HG02973 (cell line): Measurements from ENCODE around the gene CLEC16A.
"Not testable (repeated sequence)": the region's sequence is repeated elsewhere in the genome, so short reads cannot be mapped to it uniquely, and the experiment has no call there.

Experiments used
- ATAC-seq: cut with Tn5 transposase; IDR thresholded peaks from one replicate; pipeline ENCODE4 v1.9.1; 2021; ENCODE audit warnings: moderate library complexity; ENCODE audit not compliant: unreplicated experiment

CLEC16A gene

GRCh38 chr16:11210260-11210659 is 265.9 kb downstream of the CLEC16A start:
- no peak for ATAC-seq

GRCh38 chr16:11211061-11211976 is 267.0 kb downstream of the CLEC16A start:
- ATAC-seq, result no peak

DNA sequence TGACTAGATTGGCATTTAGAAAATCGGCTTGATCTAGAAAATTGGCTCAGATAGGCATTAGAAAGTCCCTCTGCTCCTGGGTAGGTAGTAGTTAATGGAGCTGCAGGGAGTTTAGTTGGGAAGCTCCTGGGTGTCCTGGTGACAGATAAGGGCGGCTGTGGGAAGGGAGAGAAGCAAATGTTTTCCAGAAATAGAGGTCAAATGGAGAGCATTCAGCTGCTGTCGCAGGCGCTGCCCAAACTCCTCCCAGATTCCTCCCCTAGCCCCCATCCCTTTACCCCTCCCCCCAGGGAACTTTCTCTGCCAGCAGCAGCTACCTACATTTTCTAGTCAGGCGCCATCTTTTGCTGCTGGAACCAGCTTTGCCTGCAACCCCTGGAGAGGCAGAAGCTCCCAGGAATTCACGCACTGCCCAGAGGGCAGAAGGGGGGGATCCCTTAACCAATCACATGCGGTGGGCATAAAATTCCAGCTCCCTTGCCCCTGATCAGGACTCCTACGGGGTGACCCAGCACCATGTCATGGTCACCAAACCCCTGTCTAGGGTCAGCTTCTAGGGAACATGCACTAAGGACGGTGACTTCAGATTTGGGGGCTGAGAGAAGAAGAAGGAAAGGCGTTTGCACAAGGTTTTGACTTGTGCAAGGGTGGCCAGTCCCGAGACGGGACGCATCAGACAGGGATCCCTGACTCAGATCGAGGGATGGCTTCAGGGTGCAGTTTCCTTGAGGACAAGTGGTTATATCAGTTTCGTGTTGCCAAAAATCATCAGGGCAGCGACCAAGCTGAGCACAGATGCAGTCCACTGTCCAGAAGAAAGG is 267.8 kb downstream of the CLEC16A start:
- ATAC-seq, result no peak

DNA sequence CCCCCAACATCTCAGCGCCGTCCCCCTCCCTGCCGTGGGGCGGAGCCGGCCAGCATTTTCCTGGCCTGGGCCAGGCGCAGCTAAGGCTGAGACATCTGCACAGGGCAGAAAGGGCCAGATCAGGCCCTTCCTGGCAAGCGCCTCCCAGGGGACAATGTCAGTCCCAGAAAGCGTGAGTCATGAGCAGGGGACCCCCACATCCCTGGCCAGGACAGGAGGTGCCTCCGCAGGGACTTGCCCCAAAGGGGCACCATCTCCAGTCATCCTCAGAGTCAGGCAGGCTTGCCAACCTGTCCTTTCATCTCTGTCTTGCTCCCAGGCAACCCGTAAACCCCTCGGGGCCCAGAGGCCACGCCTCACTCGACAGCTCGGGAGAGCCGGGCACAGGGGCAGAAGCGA is 268.4 kb downstream of the CLEC16A start:
- ATAC-seq, result no peak

- no peak for ATAC-seq
Measured at GRCh38 chr16:11213373-11213772, 269.0 kb downstream of the CLEC16A start.

DNA sequence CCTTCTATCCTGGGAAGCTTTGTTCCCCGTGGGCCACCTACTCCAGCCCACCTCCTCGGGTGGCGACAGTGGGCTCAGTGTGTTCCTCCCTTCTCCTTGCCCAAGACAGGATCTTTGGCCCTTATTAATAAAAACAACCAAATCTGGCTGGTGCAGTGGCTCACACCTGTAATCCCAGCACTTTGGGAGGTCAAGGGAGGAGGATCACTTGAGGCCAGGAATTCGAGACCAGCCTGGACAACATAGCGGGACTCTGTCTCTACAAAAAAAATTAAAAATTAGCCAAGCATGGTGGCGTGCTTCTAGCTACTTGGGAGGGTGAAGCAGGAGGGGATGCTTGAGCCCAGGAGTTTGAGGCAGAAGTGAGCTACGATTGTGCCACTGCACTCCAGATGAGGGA is 269.4 kb downstream of the CLEC16A start:
- ATAC-seq, result no peak

DNA sequence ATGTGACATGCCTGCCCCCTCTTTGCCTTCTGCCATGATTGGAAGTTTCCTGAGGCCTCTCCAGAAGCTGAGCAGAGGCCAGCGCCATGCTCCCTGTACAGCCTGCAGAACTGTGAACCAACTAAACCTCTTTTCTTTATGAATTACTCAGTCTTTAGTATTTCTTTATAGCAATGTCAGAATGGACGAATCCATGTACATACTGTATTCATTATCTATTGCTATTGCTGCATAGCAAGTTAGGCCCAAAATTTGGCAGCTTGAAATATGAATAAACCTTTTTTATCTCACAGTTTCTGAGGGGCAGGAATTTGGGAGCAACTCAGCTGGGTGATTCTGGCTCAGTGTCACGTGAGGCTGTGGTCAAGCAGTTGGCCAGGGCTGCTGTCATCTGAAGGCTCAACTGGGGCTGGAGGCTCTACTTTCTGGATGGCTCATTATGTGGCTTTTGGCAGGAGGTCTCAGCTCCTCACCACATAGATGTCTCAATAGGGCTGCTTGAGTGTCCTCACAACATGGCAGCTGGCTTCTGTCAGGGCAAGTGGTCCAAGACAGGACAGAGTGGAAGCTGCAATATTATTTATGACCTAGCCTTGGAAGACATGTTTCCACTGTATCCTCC is 271.7 kb downstream of the CLEC16A start:
- ATAC-seq, result no peak

GRCh38 chr16:11217651-11218603 is 273.6 kb downstream of the CLEC16A start:
- ATAC-seq, result no peak

- no peak for ATAC-seq
Measured at GRCh38 chr16:11218604-11218962, 274.2 kb downstream of the CLEC16A start.

GRCh38 chr16:11219178-11219577 is 274.8 kb downstream of the CLEC16A start:
- no peak for ATAC-seq

- ATAC-seq, result not testable (repeated sequence)
Measured at GRCh38 chr16:11220507-11220906, 276.1 kb downstream of the CLEC16A start.

GRCh38 chr16:11224096-11224893 is 279.9 kb downstream of the CLEC16A start:
- ATAC-seq, result no peak

DNA sequence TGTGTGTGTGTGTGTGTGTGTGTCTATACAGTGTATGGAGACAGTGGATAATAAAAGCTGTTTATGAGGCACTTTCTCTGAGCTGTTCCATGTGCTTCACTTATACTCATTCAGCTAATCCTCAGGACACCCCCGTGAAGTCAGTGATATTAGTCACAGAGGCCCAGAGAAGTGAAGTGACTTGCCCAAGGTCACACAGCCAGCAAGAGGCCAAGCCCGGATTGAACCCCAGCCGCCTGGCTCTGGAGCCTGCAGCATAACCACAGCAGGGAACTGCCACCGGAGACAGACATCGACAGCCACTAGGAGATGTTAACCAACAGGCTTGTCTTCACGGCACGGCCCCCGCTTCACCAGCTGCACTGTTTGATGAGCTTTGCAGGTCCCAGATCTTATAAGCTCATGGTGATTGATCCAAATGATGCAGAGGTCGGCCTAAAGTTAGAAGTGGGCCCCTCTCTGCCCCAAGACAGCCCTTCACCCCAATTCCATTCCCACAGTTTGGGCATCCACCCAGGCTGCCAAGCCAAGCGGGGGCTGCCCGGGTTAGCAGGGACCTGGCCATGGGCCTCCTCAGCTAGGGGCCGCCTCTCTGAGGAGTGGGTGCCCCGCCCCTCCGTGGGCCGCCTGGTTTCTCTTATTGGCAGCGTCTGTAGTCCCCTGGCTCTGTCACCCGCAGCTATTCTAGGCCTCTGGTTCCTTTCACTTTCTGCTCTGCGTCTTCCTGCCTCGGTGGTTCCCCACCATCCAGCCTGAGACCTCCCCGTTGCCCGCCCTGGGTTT is 280.7 kb downstream of the CLEC16A start:
- ATAC-seq, result peak; percentile 86

DNA sequence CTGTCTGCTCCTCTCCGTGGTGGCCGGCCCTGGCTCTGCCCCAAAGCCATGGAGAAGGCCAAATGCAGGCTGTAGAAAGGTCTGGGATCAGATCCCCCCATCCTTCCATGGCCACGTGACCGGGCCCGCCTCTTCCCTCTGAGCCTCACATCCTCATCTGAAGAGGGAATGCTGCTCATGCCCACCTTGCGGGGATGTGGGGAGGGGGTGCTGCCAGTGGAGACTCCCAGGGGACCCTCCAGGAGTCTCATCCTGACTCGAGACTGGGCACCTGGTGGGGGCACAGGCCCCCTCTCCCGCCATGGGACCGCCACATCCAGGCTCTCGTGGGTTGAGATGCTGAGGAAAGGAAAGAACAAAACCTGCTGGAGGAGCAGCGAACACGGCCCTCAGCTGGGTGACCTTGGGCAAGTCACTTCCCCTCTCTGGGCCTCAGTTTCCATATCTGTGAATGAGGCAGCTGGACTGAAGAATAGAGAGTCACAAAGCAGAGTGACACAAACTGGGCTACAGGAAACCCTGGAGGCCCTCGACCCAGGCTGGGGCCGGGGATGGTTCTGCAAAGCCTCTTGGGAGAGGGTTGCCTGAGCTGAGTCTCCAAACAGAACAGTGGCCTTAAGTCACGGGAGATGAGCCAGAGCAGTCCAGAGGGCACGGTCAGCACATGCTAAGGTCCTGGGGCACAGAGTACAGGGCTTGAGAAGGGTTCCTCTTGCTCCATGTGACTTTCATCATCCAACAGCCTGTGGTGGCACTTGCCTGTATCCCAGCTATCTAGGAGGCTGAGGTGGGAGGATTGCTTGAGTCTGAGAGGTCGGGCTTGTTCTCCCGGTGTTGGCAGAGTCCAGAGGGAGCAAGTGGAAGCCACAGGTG is 281.5 kb downstream of the CLEC16A start:
- ATAC-seq, result no peak

DNA sequence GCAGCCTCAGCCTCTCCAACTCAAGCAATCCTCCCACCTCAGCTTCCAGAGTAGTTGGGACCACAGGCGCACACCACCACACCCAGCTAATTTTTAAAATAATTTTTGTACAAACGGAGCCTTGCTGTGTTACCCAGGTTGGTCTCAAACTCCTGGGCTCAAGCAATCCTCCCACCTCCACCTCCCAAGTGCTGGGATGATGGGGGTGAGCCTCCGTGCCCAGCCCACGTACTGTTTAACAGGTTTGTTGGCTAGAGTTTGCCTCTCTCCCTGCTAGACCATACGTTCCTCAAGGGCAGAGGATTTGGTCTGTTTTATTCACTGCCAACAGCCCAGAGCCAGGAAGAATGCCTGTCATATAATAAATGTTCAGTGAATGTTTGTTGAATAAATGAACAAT is 285.1 kb downstream of the CLEC16A start:
- ATAC-seq, result no peak

GRCh38 chr16:11229906-11230305 is 285.5 kb downstream of the CLEC16A start:
- ATAC-seq, result no peak

DNA sequence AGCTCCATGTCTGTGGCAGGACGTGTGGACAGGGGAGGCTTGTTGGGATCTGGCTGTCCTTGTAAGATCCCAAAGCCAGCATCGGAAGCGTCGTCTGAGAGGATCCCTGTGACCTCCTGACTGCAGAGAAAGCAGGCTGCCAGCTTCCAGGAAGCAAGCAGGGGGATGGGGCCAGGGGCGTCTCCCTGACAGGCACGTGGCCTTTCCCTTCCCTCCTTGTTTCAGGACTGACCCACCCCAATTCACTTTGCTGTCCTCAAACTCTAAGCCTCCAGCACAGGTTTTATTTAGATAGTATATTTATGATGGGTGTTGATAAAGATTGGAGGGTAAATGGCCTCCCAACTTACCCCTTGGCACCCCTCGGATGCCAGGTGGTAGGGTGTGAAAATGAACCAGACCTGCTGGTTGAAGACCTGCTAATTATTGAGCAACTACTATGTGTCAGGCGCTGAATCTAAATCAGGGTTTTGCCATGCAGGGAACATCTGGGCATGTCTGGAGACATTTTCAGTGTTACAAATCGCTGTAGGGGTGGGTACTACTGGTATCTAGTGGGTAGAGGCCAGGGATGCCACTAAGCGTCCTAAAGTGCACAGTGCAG is 287.1 kb downstream of the CLEC16A start:
- no peak for ATAC-seq
